Heart right ventricle (tissue), 16 donors: Measurements from ENCODE around the gene CD226. TPM values are rescaled to one million over a fixed set of nuclear protein-coding genes. Genes with fewer than 3 reads are reported as not detected.

Experiments used
- ATAC-seq, 8 donors: fragments of 200-7000 bp; cut with Tn5 transposase; one replicate each; pipeline ENCODE4 v1.9.1; 2020; ENCODE audit warnings: mild to moderate bottlenecking in 8 of 8, moderate library complexity in 8 of 8, moderate number of reproducible peaks in 1 of 8
- DNase-seq, 2 donors: peaks; one replicate each; pipeline ENCODE4 v3.0.0-alpha.2; 2020
- H3K27ac ChIP-seq, 10 donors: fragments of 200-600 bp; sonication (generic) in 2 of 10; one replicate each; pipeline versions ENCODE4 v1.5.0 to v1.8.0; 2020 to 2022; ENCODE audit warnings: mild to moderate bottlenecking in 3 of 10
- H3K27me3 ChIP-seq, 7 donors: fragments of 200-600 bp; one replicate each; pipeline ENCODE4 v1.8.0; 2021 to 2022; ENCODE audit warnings: mild to moderate bottlenecking in 2 of 7
- H3K36me3 ChIP-seq, 9 donors: fragments of 200-600 bp; sonication (generic) in 1 of 9; one replicate each; pipeline versions ENCODE4 v1.5.0 to v1.8.0; 2020 to 2022; ENCODE audit warnings: mild to moderate bottlenecking in 2 of 9
- H3K4me1 ChIP-seq, 9 donors: fragments of 200-600 bp; sonication (generic) in 1 of 9; one replicate each; pipeline versions ENCODE4 v1.5.0 to v1.8.0; 2020 to 2022; ENCODE audit warnings: mild to moderate bottlenecking in 4 of 9
- H3K4me3 ChIP-seq, 10 donors: fragments of 200-600 bp; sonication (generic) in 2 of 10; one replicate each; pipeline versions ENCODE4 v1.5.0 to v1.8.0; 2020 to 2022; ENCODE audit warnings: mild to moderate bottlenecking in 7 of 10, moderate library complexity in 2 of 10
- H3K9me3 ChIP-seq, 11 donors: fragments of 200-600 bp in 10 of 11; sonication (generic) in 2 of 11; one replicate each; pipeline versions ENCODE4 v1.5.0 to v1.8.0; 2013 to 2022; ENCODE audit warnings: mild to moderate bottlenecking in 2 of 11, control low read depth in 1 of 11, moderate library complexity in 1 of 11
- CTCF ChIP-seq, 9 donors: fragments of 200-600 bp; sonication (generic) in 2 of 9; IDR thresholded peaks; one replicate each; pipeline versions ENCODE4 v1.5.0 to v1.8.0; 2021 to 2022; ENCODE audit warnings: antibody characterized with exemption in 9 of 9, mild to moderate bottlenecking in 5 of 9, moderate library complexity in 1 of 9
- WGBS, 2 donors: extraction: QIAGEN DNeasy Blood & Tissue Kit; methylation state at CpG; one replicate each; pipeline ENCODE4 v1.1.7; 2013; ENCODE audit warnings: inconsistent platforms in 1 of 2; 5-methylcytosine and 5-hydroxymethylcytosine counted together
- intact Hi-C, 10 donors: fragments of 100-400 bp; cut with DNase I; formaldehyde crosslinking; loops; one replicate each; pipeline versions ENCODE4 v1.11.1 to v1.14.2; 2022
- polyA plus RNA-seq, 2 donors: library from polyadenylated mRNA; stranded (reverse); fragments of 200-250 nt; gene quantifications; one replicate each; pipeline ENCODE4 v1.2.3, GENCODE V29; 2013
- total RNA-seq, 10 donors: library from RNA; stranded (reverse); fragmentation: NEBNext Ultra II Directional in 3 of 10; extraction: Animal tissue kit (Norgen Biotek cat#: 25700) in 3 of 10; gene quantifications; one replicate each; pipeline versions ENCODE4 v1.2.1 to v1.2.4, GENCODE V29; 2021 to 2023
- donor health status: Arrhythmogenic right ventricular cardiomyopathy.
- donor health status: ischemic (EF 13 %, LVEDD 7.1; RV severe dilation, severe dysfunction).
- donor health status: healthy with polysubstance abuse.
- donor health status: DM: no; HTN: yes; CAD: no.
- donor health status: DM: no; HTN: no; CAD: no.
- donor health status: ischemic (EF 25% LVEDD 6.9; RV normal size, moderate dysfunction).
- donor health status: ischemic (EF 25% LVEDD 5.7; RV mildly dilated, moderate dysfunction).
- donor health status: healthy.
- donor health status: DM: yes; HTN: yes; CAD: no.
- donor health status: Ischemic cardiomyopathy.
- donor health status: ischemic (EF 35%, LVEDD 5.7; RV mildly dilated, moderate dysfunction).
- donor health status: nonischemic (EF 11% LVEDD 7.7; RV severe dilation, severe dysfunction).
- donor health status: DM: yes; HTN: yes; CAD: no.
- donor health status: PGD.
- donor health status: ischemic (EF 29% LVEDD 5.4; RV normal size, mild dysfunction).
- donor health status: nonischemic (EF 23%, LVEDD 6.1; RV moderate dilation, normal function).

CD226 gene
- total and polyA plus RNA-seq, 12 donors = 0.19 to 4.1 (median 0.98) TPM

GRCh38 chr18:69898241-69898861 lies 49.3 kb downstream of the CD226 start:
- peak overlapping the region in 1 of 10 donors; percentile 47 for H3K27ac ChIP-seq
- intact Hi-C loops = no loop called here
- no peak for ATAC-seq

GRCh38 chr18:69897397-69898108 lies 50.1 kb downstream of the CD226 start:
- Histone ChIP-seq H3K4me1 (peaks cover 0 to 4% (median 0%) of the 10 kb centered on the region in 9 donors), H3K9me3 (peaks cover 0 to 6% (median 0%) of the 10 kb centered on the region in 11 donors), H3K27ac (peak overlapping the region in 1 of 10 donors; percentile 47), H3K36me3 (no peaks in the 10 kb centered on the region), H3K4me3 (peak overlapping the region in 1 of 10 donors; percentile 12), H3K27me3 (no peaks in the 10 kb centered on the region)
- TF ChIP-seq CTCF (IDR thresholded peaks at IDR 0.05) = no peak
- ATAC-seq (no peak), DNase-seq (no peak)
- intact Hi-C loops = no loop called here
- 90 to 95% methylated on average over 7 of the region's 7 CpGs for WGBS, 2 donors

More at GRCh38 chr18:69898241-69898861, 49.3 kb downstream of the CD226 start:
- Histone ChIP-seq H3K27me3 (no peaks in the 10 kb centered on the region), H3K4me1 (peaks cover 0 to 4% (median 0%) of the 10 kb centered on the region in 9 donors), H3K4me3 (peak overlapping the region in 1 of 10 donors; percentile 12), H3K9me3 (peaks cover 0 to 6% (median 0%) of the 10 kb centered on the region in 11 donors), H3K36me3 (no peaks in the 10 kb centered on the region)
- TF ChIP-seq CTCF (IDR thresholded peaks at IDR 0.05) = no peak
- DNase-seq = no peak
- 71 to 77% methylated on average over 11 of the region's 11 CpGs for WGBS, 2 donors

- Histone ChIP-seq H3K27me3 (no peaks in the 10 kb centered on the region), H3K27ac (no peak overlapping the region), H3K9me3 (peaks cover 0 to 6% (median 0%) of the 10 kb centered on the region in 11 donors), H3K4me3 (no peak overlapping the region), H3K4me1 (peaks cover 0 to 4% (median 0%) of the 10 kb centered on the region in 9 donors), H3K36me3 (no peaks in the 10 kb centered on the region)
- intact Hi-C loops = no loop called here
- DNase-seq (no peak), ATAC-seq (no peak)
- WGBS, 2 donors = 88 to 89% methylated on average over 19 of the region's 19 CpGs
- TF ChIP-seq CTCF (IDR thresholded peaks at IDR 0.05) = no peak
These were observed 52.3 kb downstream of the CD226 start for GRCh38 chr18:69895066-69896047.

- intact Hi-C loops = no loop called here
These were observed 53.2 kb downstream of the CD226 start for GRCh38 chr18:69894467-69894866.

More at GRCh38 chr18:69894467-69894866, 53.2 kb downstream of the CD226 start:
- DNase-seq = no peak
- Histone ChIP-seq H3K27me3 (no peaks in the 10 kb centered on the region), H3K36me3 (no peaks in the 10 kb centered on the region), H3K9me3 (no peaks in the 10 kb centered on the region), H3K4me1 (peaks cover 0 to 4% (median 0%) of the 10 kb centered on the region in 9 donors), H3K27ac (no peak overlapping the region), H3K4me3 (no peak overlapping the region)
- no peak for ATAC-seq
- WGBS, 2 donors = 69 to 72% methylated on average over 2 of the region's 2 CpGs
- no peak for TF ChIP-seq CTCF (IDR thresholded peaks at IDR 0.05)
